Fibroblast of pulmonary artery (primary cell): ENCODE data around the gene FOXP4.

Experiments used
- DNase-seq: peaks from one replicate; pipeline ENCODE4 v3.0.0-alpha.2; 2010; ENCODE audit warnings: low read depth
- H3K4me3 ChIP-seq: replicated peaks from 2 replicates; pipeline ENCODE4 v1.5.1; 2011; ENCODE audit warnings: low read depth, mild to moderate bottlenecking, control low read depth, low read length, moderate library complexity
- TF ChIP-seq, protein P1 (sequence below): IDR thresholded peaks from 2 replicates; pipeline ENCODE4 v1.5.1; 2011; ENCODE audit warnings: mild to moderate bottlenecking, control low read depth, low read length, inconsistent platforms; ENCODE audit errors: missing control alignments

FOXP4 gene

DNA sequence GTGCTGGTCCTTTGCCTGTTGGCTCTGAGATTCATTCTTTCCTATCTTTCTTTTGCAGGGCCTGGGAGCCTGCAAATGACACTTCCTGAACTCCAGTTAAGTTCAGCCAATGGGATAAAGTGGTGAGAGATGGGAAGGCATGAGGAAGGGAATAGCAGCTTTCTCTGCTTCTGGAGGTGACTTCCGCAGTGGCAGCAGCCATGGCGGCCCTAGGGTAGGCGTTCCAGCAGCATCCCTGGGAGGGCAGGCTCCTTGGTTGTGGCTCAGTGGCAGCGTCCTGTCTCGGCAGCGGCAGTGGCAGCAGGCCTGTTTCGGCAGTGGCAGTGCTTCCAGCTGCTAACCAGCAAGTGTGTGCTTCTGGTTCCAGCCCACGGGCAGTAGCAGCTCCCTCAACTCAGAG, 84.8 kb downstream of the FOXP4 start:
- H3K4me3 ChIP-seq = no peak overlapping the region
- TF ChIP-seq, protein P1, sequence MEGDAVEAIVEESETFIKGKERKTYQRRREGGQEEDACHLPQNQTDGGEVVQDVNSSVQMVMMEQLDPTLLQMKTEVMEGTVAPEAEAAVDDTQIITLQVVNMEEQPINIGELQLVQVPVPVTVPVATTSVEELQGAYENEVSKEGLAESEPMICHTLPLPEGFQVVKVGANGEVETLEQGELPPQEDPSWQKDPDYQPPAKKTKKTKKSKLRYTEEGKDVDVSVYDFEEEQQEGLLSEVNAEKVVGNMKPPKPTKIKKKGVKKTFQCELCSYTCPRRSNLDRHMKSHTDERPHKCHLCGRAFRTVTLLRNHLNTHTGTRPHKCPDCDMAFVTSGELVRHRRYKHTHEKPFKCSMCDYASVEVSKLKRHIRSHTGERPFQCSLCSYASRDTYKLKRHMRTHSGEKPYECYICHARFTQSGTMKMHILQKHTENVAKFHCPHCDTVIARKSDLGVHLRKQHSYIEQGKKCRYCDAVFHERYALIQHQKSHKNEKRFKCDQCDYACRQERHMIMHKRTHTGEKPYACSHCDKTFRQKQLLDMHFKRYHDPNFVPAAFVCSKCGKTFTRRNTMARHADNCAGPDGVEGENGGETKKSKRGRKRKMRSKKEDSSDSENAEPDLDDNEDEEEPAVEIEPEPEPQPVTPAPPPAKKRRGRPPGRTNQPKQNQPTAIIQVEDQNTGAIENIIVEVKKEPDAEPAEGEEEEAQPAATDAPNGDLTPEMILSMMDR = no peak
- DNase-seq = no peak

DNA sequence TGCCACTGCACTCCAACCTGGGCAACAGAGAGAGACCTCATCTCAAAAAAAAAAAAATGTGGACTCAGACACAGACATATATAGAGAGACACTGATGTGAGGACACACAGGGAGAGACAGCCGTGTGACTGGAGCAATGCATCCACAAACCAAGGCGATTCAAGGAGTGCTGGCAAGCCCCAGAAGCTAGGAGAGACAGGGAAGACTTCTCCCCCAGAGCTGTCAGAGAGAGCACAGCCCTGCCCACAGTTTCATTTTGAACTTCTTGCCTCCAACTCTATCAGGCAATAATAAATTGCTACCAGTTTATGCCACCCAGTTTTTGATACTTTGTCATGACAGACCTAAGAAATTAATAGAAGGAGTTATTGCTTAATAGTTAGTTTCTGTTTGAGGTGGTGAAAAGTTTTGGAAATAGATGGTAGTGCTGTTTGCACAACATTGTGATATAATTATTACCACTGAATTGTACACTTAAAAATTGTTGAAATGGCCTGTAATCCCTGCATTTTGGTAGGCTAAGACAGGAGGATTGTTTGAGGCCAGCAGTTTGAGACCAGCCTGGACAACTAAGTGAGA, 87.0 kb downstream of the FOXP4 start:
- TF ChIP-seq, protein P1 = no peak
- no peak overlapping the region for H3K4me3 ChIP-seq
- no peak for DNase-seq

DNA sequence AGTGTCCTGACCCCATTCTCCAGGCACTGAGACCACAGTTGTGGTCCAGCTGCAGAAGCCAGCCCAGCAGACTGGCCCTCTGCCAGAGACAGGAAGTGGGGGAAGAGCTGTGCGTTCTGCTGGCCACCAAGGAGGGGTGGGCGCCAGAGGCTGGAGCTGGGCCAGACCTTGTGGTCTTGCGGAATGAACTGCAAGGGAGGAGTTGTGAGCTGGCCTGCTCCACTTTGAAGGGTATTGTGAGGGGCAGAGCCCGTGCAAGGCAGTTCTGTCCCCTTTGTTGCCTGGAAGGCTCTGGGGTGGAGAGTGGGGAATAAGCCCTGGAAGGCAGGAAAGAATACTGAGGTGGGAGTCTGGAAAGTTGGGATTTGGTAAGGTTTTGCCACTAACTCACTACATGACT, 88.5 kb downstream of the FOXP4 start:
- TF ChIP-seq, protein P1 = no peak
- peak; percentile 74 for DNase-seq
- H3K4me3 ChIP-seq = no peak overlapping the region

DNA sequence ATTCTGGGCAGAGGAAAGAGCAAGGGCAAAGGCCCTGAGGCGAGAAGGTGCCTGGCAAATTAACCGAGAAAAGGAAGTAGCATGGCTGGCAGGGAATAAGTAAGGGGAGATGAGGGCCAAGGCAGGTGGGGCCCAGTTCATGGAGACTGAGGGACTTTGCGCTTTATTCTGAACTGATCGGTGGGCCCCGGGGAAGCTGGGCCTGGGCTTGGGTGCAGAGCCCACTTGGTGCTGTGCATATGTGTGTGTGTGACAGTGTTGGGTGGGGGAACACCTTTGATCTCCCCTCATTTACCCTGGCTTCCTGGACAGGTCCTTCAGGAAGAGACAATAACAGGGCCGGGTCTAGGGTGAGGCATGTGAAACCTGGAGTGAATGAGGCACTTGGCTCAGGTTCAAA, 89.2 kb downstream of the FOXP4 start:
- TF ChIP-seq, protein P1 = no peak
- H3K4me3 ChIP-seq = no peak overlapping the region
- no peak for DNase-seq

DNA sequence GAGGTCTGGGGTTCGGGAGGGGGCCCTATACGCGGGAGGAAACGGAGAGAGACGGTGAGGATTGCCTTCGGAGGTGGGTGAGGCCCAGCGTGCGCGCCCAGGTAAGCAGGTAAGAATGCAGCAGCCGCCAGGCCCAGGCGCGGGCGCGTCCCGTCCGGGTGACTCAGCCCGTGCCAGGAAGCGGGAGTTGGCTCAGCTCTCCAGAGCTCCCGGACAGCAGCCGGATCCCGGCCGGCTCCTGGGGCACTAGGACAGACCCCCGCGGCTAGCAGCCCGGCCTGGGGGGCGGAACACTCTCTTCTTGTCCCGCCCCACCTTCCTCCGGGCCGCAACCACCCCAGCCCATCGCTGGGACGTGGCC, 90.6 kb downstream of the FOXP4 start:
- H3K4me3 ChIP-seq = peak overlapping the region; percentile 61
- TF ChIP-seq, protein P1 = no peak
- peak; percentile 38 for DNase-seq

DNA sequence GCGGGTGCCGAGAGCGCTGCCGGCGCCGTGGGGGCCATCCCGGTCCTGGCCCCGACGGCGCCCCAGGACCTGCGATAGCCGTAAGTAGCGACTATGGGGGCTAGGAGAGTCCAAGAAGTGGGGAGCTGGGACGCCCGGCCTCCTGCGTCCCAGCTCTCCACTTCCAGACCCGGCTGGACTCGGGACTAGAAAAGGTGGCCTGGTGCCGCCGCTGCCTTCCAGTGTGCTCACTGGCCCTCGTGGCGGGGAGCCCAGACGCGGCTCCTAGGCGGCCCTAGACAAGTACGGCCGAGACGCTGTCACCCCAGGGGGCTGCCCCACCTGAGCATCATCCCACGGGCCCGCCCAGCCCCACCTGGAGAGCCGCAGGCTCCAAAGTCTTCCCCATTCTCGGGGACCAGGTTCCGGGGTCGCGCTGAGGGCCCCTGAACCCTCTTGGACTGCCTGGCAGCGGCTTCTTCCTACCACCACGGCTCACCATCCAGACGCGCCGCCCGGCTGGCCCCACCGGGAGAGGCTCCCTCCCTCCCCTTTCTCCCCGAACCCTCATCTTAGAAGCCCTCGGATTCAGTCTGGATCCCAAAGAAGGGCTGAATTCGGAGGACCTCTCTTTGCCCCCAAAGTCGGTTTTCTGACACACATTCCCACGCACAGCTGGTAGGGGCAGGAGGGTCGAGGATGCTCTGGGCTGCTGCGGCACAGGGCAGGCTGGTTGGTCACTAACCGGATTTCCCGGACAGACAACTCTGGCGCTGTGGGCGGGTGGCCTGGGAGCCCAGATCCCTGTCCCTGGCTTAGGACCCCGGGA, 91.2 kb downstream of the FOXP4 start:
- TF ChIP-seq, protein P1 = no peak
- no peak for DNase-seq
- H3K4me3 ChIP-seq = peak overlapping the region; percentile 61
